H1 (cell line): ENCODE measurements around the gene RTL9. TPM values are rescaled to one million over a fixed set of nuclear protein-coding genes. Genes with fewer than 3 reads are reported as not detected.

ENCODE experiments used
- CTCF ChIA-PET: fragments of 300-600 bp; sonication (Branson Sonifier 250); formaldehyde crosslinking; loops from one replicate; lab custom pipeline; 2021; ENCODE audit not compliant: partially characterized antibody; lab: Charles Lee
- POLR2A ChIA-PET: fragments of 300-600 bp; sonication (Branson Sonifier 250); formaldehyde crosslinking; loops from one replicate; lab custom pipeline; 2021; ENCODE audit warnings: inconsistent platforms; ENCODE audit not compliant: partially characterized antibody; lab: Charles Lee
- DNase-seq, 2 experiments: peaks; one replicate each; pipeline versions ENCODE4 v3.0.0 to v3.0.0-alpha.2; 2010 to 2022; ENCODE audit warnings: low spot score in 2 of 2, low read depth in 1 of 2, mixed read lengths in 1 of 2
- FAIRE-seq: peaks from 2 replicates; lab custom pipeline; 2011; peaks lifted over from hg19 to GRCh38; lab: Jason Lieb, UNC
- H2AFZ ChIP-seq: 2 replicates; pipeline ENCODE4 v1.8.1; 2012; ENCODE audit warnings: low read length, inconsistent platforms
- H2AK5ac ChIP-seq: 2 replicates; pipeline ENCODE4 v1.6.1; 2013; ENCODE audit warnings: low read depth, low read length
- H2BK120ac ChIP-seq: replicated peaks from 2 replicates; pipeline ENCODE3; 2013; ENCODE audit warnings: low read depth, low read length, inconsistent platforms
- H2BK12ac ChIP-seq: 2 replicates; pipeline ENCODE4 v1.6.1; 2013; ENCODE audit warnings: low read depth, low read length
- H2BK15ac ChIP-seq: 2 replicates; pipeline ENCODE4 v1.6.1; 2013; ENCODE audit warnings: low read length
- H2BK20ac ChIP-seq: 2 replicates; pipeline ENCODE4 v1.6.1; 2013; ENCODE audit warnings: low read length
- H2BK5ac ChIP-seq: 2 replicates; pipeline ENCODE4 v1.6.1; 2013; ENCODE audit warnings: low read depth, low read length
- H3K14ac ChIP-seq: 2 replicates; pipeline ENCODE4 v1.6.1; 2013; ENCODE audit warnings: inconsistent platforms; ENCODE audit not compliant: insufficient read length
- H3K18ac ChIP-seq: 2 replicates; pipeline ENCODE4 v1.6.1; 2013; ENCODE audit warnings: low read length; ENCODE audit errors: extremely low read depth
- H3K23ac ChIP-seq: 2 replicates; pipeline ENCODE4 v1.6.1; 2013; ENCODE audit warnings: inconsistent platforms; ENCODE audit not compliant: insufficient read length
- H3K23me2 ChIP-seq: 2 replicates; pipeline ENCODE4 v1.6.1; 2013; ENCODE audit warnings: low read depth, low read length
- H3K27ac ChIP-seq: 2 replicates; pipeline ENCODE4 v1.6.1; 2011; ENCODE audit warnings: low read depth, low read length, inconsistent platforms
- H3K27me3 ChIP-seq, 4 experiments: replicated peaks in 1 of 4; 1 replicate in 1 of 4; 2 replicates in 3 of 4; pipeline versions ENCODE4 v1.6.1 to v1.8.1; 2011 to 2013; ENCODE audit warnings: low read length in 3 of 4, mild to moderate bottlenecking in 3 of 4, inconsistent platforms in 2 of 4, mixed read lengths in 2 of 4, moderate library complexity in 1 of 4; ENCODE audit not compliant: control insufficient read depth in 3 of 4, insufficient read depth in 3 of 4; ENCODE audit errors: extremely low read depth in 1 of 4
- H3K36me3 ChIP-seq, 4 experiments: 2 replicates each; pipeline versions ENCODE4 v1.6.1 to v1.8.1; 2011 to 2013; ENCODE audit warnings: mild to moderate bottlenecking in 4 of 4, low read length in 3 of 4, moderate library complexity in 2 of 4, control low read depth in 1 of 4, inconsistent platforms in 1 of 4; ENCODE audit not compliant: insufficient read depth in 4 of 4, control insufficient read depth in 2 of 4
- H3K4ac ChIP-seq: replicated peaks from 2 replicates; pipeline ENCODE3; 2013; ENCODE audit warnings: low read length, low read depth, mixed read lengths, inconsistent platforms; ENCODE audit not compliant: insufficient read length
- H3K4me1 ChIP-seq, 4 experiments: replicated peaks in 1 of 4; 1 replicate in 1 of 4; 2 replicates in 3 of 4; pipeline versions ENCODE4 v1.6.1 to v1.8.1; 2011 to 2013; ENCODE audit warnings: low read length in 3 of 4, inconsistent platforms in 2 of 4, mixed read lengths in 1 of 4; ENCODE audit not compliant: insufficient read depth in 4 of 4, control insufficient read depth in 3 of 4
- H3K4me2 ChIP-seq, 2 experiments: 2 replicates each; pipeline versions ENCODE4 v1.6.1 to v1.8.1; 2011 to 2013; ENCODE audit warnings: low read depth in 2 of 2, low read length in 2 of 2, control low read depth in 1 of 2, inconsistent platforms in 1 of 2, mild to moderate bottlenecking in 1 of 2; ENCODE audit not compliant: insufficient read depth in 1 of 2
- H3K4me3 ChIP-seq, 4 experiments: fragments of 200-600, 300-600 bp in 1 of 4; sonication (generic), shearing (Covaris generic), sonication (Bioruptor Twin) in 1 of 4; 2 replicates each; pipeline versions ENCODE4 v1.5.1 to v1.8.1; 2011 to 2016; ENCODE audit warnings: low read length in 4 of 4, low read depth in 3 of 4, control low read depth in 2 of 4, inconsistent platforms in 2 of 4, mild to moderate bottlenecking in 2 of 4, mixed read lengths in 1 of 4, moderate library complexity in 1 of 4; ENCODE audit not compliant: insufficient read depth in 2 of 4; ENCODE audit errors: extremely low read depth in 1 of 4
- H3K56ac ChIP-seq: replicated peaks from 2 replicates; pipeline ENCODE3; 2013; ENCODE audit warnings: low read depth, mild to moderate bottlenecking, mixed read lengths, low read length, inconsistent platforms; ENCODE audit not compliant: insufficient read length
- H3K79me1 ChIP-seq: 2 replicates; pipeline ENCODE4 v1.6.1; 2013; ENCODE audit warnings: low read depth, low read length, control low read depth
- H3K79me2 ChIP-seq, 2 experiments: 2 replicates each; pipeline versions ENCODE4 v1.6.1 to v1.8.1; 2012 to 2013; ENCODE audit warnings: low read length in 2 of 2, mild to moderate bottlenecking in 2 of 2, inconsistent platforms in 1 of 2; ENCODE audit not compliant: insufficient read depth in 2 of 2, control insufficient read depth in 1 of 2
- H3K9ac ChIP-seq, 4 experiments: replicated peaks in 1 of 4; 1 replicate in 1 of 4; 2 replicates in 3 of 4; pipeline versions ENCODE4 v1.6.1 to v1.8.1; 2011 to 2013; ENCODE audit warnings: low read depth in 3 of 4, low read length in 3 of 4, control low read depth in 2 of 4, mild to moderate bottlenecking in 2 of 4, moderate library complexity in 2 of 4, inconsistent platforms in 1 of 4; ENCODE audit errors: extremely low read depth in 1 of 4
- H3K9me3 ChIP-seq, 2 experiments: 2 replicates each; pipeline versions ENCODE4 v1.6.1 to v1.8.1; 2012 to 2013; ENCODE audit warnings: mild to moderate bottlenecking in 2 of 2, moderate library complexity in 2 of 2, control low read depth in 1 of 2, inconsistent platforms in 1 of 2, low read depth in 1 of 2, low read length in 1 of 2, mixed read lengths in 1 of 2; ENCODE audit not compliant: insufficient read depth in 2 of 2
- H4K20me1 ChIP-seq, 2 experiments: replicated peaks in 1 of 2; 2 replicates each; pipeline versions ENCODE3 to v1.8.1; 2011 to 2013; ENCODE audit warnings: inconsistent platforms in 2 of 2, low read length in 2 of 2, mild to moderate bottlenecking in 1 of 2; ENCODE audit not compliant: insufficient read depth in 2 of 2, control insufficient read depth in 1 of 2
- H4K5ac ChIP-seq: 2 replicates; pipeline ENCODE4 v1.6.1; 2013; ENCODE audit warnings: low read length, low read depth, mixed read lengths, inconsistent platforms; ENCODE audit not compliant: insufficient read length
- H4K8ac ChIP-seq: 2 replicates; pipeline ENCODE4 v1.8.0; 2013; ENCODE audit warnings: mild to moderate bottlenecking, moderate library complexity, low read length, inconsistent platforms; ENCODE audit not compliant: insufficient read depth; ENCODE audit errors: extremely low read depth
- H4K91ac ChIP-seq: replicated peaks from 2 replicates; pipeline ENCODE3; 2013; ENCODE audit warnings: low read length, mixed read lengths, inconsistent platforms; ENCODE audit not compliant: insufficient read length
- ASH2L ChIP-seq: fragments of 200-600, 300-600 bp; sonication (generic); IDR thresholded peaks from one replicate; pipeline ENCODE4 v1.7.1; 2017; ENCODE audit warnings: low read length
- CBX5 ChIP-seq: fragments of 300-800, 300-1000 bp; sonication (generic); IDR thresholded peaks from 2 replicates; pipeline ENCODE4 v1.7.1; 2016; ENCODE audit warnings: antibody characterized with exemption, low read length, low read depth
- CHD2 ChIP-seq: IDR thresholded peaks from 2 replicates; pipeline ENCODE4 v1.6.1; 2012; ENCODE audit warnings: low read length, improper control_type of control experiment
- EZH2 ChIP-seq: fragments of 200-600 bp; sonication (generic); IDR thresholded peaks from 2 replicates; pipeline ENCODE4 v1.7.1; 2012; ENCODE audit warnings: low read depth, mild to moderate bottlenecking, moderate library complexity, low read length, inconsistent platforms; ENCODE audit not compliant: severe bottlenecking
- HDAC6 ChIP-seq: IDR thresholded peaks from one replicate; pipeline ENCODE4 v1.7.1; 2012; ENCODE audit warnings: low read depth, mild to moderate bottlenecking, inconsistent platforms, low read length, moderate library complexity
- JUND ChIP-seq: IDR thresholded peaks from 2 replicates; pipeline ENCODE4 v1.6.1; 2011; ENCODE audit warnings: mild to moderate bottlenecking, improper control_type of control experiment, low read length
- MAFK ChIP-seq: IDR thresholded peaks from 2 replicates; pipeline ENCODE4 v1.6.1; 2012; ENCODE audit warnings: low read depth, mild to moderate bottlenecking, improper control_type of control experiment, low read length
- NANOG ChIP-seq: IDR thresholded peaks from 2 replicates; pipeline ENCODE4 v1.6.1; 2011; ENCODE audit warnings: low read length, low read depth, mild to moderate bottlenecking, inconsistent platforms; ENCODE audit not compliant: insufficient read depth, poor library complexity, severe bottlenecking
- NRF1 ChIP-seq: IDR thresholded peaks from 2 replicates; pipeline ENCODE4 v1.6.1; 2011; ENCODE audit warnings: mild to moderate bottlenecking, low read depth, low read length, improper control_type of control experiment
- POLR2A ChIP-seq, 2 experiments: IDR thresholded peaks; 1 replicate in 1 of 2; 2 replicates in 1 of 2; pipeline ENCODE4 v1.6.1; 2011; ENCODE audit warnings: low read depth in 2 of 2, low read length in 2 of 2, mild to moderate bottlenecking in 2 of 2; ENCODE audit errors: control extremely low read depth in 1 of 2
- SIRT6 ChIP-seq: IDR thresholded peaks from one replicate; pipeline ENCODE4 v1.7.1; 2012; ENCODE audit warnings: low read length, inconsistent platforms
- SP4 ChIP-seq: IDR thresholded peaks from 2 replicates; pipeline ENCODE4 v1.6.1; 2012; ENCODE audit warnings: low read length, inconsistent platforms
- TAF7 ChIP-seq: optimal IDR thresholded peaks from 2 replicates; pipeline ENCODE3; 2011; ENCODE audit warnings: low read depth, mild to moderate bottlenecking, inconsistent platforms, low read length, moderate library complexity, borderline replicate concordance
- TCF12 ChIP-seq: IDR thresholded peaks from 2 replicates; pipeline ENCODE4 v1.6.1; 2011; ENCODE audit warnings: low read depth, mild to moderate bottlenecking, low read length
- TEAD4 ChIP-seq: IDR thresholded peaks from 2 replicates; pipeline ENCODE4 v1.6.1; 2012; ENCODE audit warnings: low read depth, low read length, inconsistent platforms, mixed read lengths
- YY1 ChIP-seq: IDR thresholded peaks from 2 replicates; pipeline ENCODE4 v1.6.1; 2011; ENCODE audit warnings: low read depth, mild to moderate bottlenecking, low read length
- WGBS, 2 experiments: shearing (Covaris generic) in 1 of 2; methylation state at CpG; one replicate each; pipeline versions ENCODE4 v1.1.6 to v1.1.7; 2013 to 2015; ENCODE audit warnings: low lambda C conversion rate in 2 of 2, mixed read lengths in 2 of 2, inconsistent platforms in 1 of 2, low coverage in 1 of 2, missing lambda C conversion rate in 1 of 2; ENCODE audit not compliant: insufficient replicate concordance in 2 of 2, insufficient coverage in 1 of 2, insufficient read length in 1 of 2; ENCODE audit errors: extremely low coverage in 1 of 2, missing lambda C conversion rate in 1 of 2; 5-methylcytosine and 5-hydroxymethylcytosine counted together
- polyA plus RNA-seq, 7 experiments: library from polyadenylated mRNA; depleted of rRNA in 3 of 7; stranded (reverse) in 5 of 7; unstranded in 2 of 7; fragments of >200 nt in 5 of 7; fragments of 200-250 nt in 2 of 7; gene quantifications; 1 replicate in 5 of 7; 2 replicates in 1 of 7; 4 replicates in 1 of 7; pipeline versions ENCODE4 v1.2.1 to v1.2.3, GENCODE V29; 2011 to 2013; ENCODE audit warnings: missing spikeins in 2 of 7, mixed read lengths in 2 of 7
- total RNA-seq: library from RNA; stranded (reverse); fragmentation: NEBNext Ultra II Directional; extraction: Animal tissue kit (Norgen Biotek cat#: 25700); gene quantifications from 2 replicates; pipeline ENCODE4 v1.2.1, GENCODE V29; 2021
- TF ChIP-seq, protein P1 (sequence below): IDR thresholded peaks from 2 replicates; pipeline ENCODE4 v1.6.1; 2012; ENCODE audit warnings: inconsistent platforms

RTL9 gene
- total and polyA plus RNA-seq, 2 of the 8 experiments (the other 6 are each of a cell fraction or from before 2014, with no cell fraction given), result 0.09 to 0.20 TPM

- no peak overlapping the region for H3K14ac ChIP-seq
- CTCF ChIA-PET, result no interaction called here
- H3K79me1 ChIP-seq, result no peaks in the 10 kb centered on the region
- TF ChIP-seq EZH2, result no peak
- no peak for TF ChIP-seq TEAD4
- TF ChIP-seq CHD2, result no peak
- TF ChIP-seq TAF7, result no peak
- no peak for TF ChIP-seq SIRT6
- TF ChIP-seq YY1, result no peak
- no peak for TF ChIP-seq CBX5
- TF ChIP-seq ASH2L, result no peak
- no peak for TF ChIP-seq NRF1
- TF ChIP-seq HDAC6, result no peak
- no peak for TF ChIP-seq JUND
- TF ChIP-seq, protein P1, sequence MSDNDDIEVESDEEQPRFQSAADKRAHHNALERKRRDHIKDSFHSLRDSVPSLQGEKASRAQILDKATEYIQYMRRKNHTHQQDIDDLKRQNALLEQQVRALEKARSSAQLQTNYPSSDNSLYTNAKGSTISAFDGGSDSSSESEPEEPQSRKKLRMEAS, result no peak
- no peak for TF ChIP-seq NANOG
- TF ChIP-seq TCF12, result no peak
- no peak for TF ChIP-seq POLR2A (IDR thresholded peaks at IDR 0.05; ENCODE audit: control extremely low read depth in 1 of 2, low read depth in 2 of 2, low read length in 2 of 2)
- TF ChIP-seq MAFK, result no peak
- TF ChIP-seq SP4, result no peak
These were observed 40.8 kb downstream of the RTL9 start for GRCh38 chrX:110399497-110399896.

More at GRCh38 chrX:110399497-110399896, 40.8 kb downstream of the RTL9 start:
- Histone ChIP-seq H4K91ac (no peak overlapping the region), H4K5ac (no peak overlapping the region), H3K27ac (no peak overlapping the region), H2AFZ (no peak overlapping the region), H3K9me3 (no peaks in the 10 kb centered on the region), H3K23ac (no peak overlapping the region), H2BK5ac (no peak overlapping the region), H2BK120ac (no peak overlapping the region), H3K9ac (no peak overlapping the region), H4K20me1 (no peaks in the 10 kb centered on the region), H3K4ac (no peak overlapping the region), H2BK12ac (no peak overlapping the region), H2BK20ac (no peak overlapping the region), H3K56ac (no peak overlapping the region), H2AK5ac (no peak overlapping the region), H3K18ac (no peak overlapping the region), H3K36me3 (no peaks in the 10 kb centered on the region), H3K79me2 (no peaks in the 10 kb centered on the region), H4K8ac (no peak overlapping the region), H3K4me1 (peaks cover 0 to 5% (median 0%) of the 10 kb centered on the region in 4 experiments; a peak in 2 of 7 replicates), H3K23me2 (no peaks in the 10 kb centered on the region), H3K4me3 (no peak overlapping the region), H3K27me3 (no peaks in the 10 kb centered on the region), H3K4me2 (no peak overlapping the region), H2BK15ac (no peak overlapping the region)
- DNase-seq (no peak), FAIRE-seq (peak; percentile 57)
- WGBS, 2 experiments, result 85% methylated on average over 5 of the region's 5 CpGs; no CpG with 5 or more reads in 1 of the 2 experiments
- POLR2A ChIA-PET, result no interaction called here
